ENCODE measurements around the gene TCAIM.
"Not testable (repeated sequence)": the region's sequence is repeated elsewhere in the genome, so short reads cannot be mapped to it uniquely, and the experiment has no call there.

TCAIM gene

GRCh38 chr3:44343421-44343820 lies 4.9 kb downstream of the TCAIM start:
- no peak for DNase-seq (ENCODE audit: extremely low read depth in 1 of 2, low read depth in 1 of 2)

GRCh38 chr3:44346590-44346989 lies 8.0 kb downstream of the TCAIM start:
- DNase-seq (ENCODE audit: extremely low read depth in 1 of 2, low read depth in 1 of 2): not testable (repeated sequence)

DNA sequence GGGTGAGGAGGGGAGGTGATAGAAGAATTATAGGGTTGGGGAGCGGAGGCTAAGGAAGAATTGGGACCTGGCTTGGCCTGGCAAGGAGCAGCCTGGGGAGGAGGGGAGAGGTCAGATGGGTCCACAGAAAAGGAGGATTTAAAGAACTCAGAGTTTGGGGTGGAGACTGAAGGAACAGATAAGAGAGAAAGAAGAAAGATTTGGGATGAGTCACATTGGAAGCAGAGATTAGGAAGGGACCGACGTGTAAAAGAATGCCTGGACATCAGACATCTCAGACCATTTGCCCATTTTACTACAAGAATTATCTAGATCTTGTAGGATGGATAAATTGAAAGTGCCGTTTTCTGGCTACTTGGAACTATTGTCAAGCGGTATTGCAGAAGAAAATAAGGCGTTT lies 10.4 kb downstream of the TCAIM start:
- no peak for DNase-seq (ENCODE audit: extremely low read depth in 1 of 2, low read depth in 1 of 2)

- no peak for DNase-seq (ENCODE audit: extremely low read depth in 1 of 2, low read depth in 1 of 2)
These were observed 14.9 kb downstream of the TCAIM start for GRCh38 chr3:44353355-44353924.

- no peak for DNase-seq (ENCODE audit: extremely low read depth in 1 of 2, low read depth in 1 of 2)
These were observed 16.9 kb downstream of the TCAIM start for GRCh38 chr3:44355362-44356033.

GRCh38 chr3:44359146-44359751 lies 20.7 kb downstream of the TCAIM start:
- no peak for DNase-seq (ENCODE audit: extremely low read depth in 1 of 2, low read depth in 1 of 2)

GRCh38 chr3:44363591-44363990 lies 25.0 kb downstream of the TCAIM start:
- DNase-seq (ENCODE audit: extremely low read depth in 1 of 2, low read depth in 1 of 2): no peak

DNA sequence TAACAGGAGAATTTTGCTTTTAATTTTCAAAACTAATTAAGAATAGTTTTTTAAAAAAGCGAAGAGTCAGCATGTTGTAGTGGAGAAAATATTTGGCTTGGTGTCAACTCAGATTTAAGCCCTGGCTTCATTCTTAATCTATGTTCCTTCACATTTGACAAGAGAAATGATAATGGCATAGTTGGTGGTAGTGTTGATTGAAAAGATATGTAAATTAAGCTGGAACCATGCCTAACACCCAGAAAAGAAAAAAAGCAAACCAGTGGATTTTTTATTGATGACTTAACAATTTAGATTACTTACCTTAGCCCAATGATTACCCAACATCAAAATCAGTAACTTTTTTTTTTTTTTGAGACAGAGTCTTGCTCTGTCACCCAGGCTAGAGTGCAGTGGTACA lies 27.4 kb downstream of the TCAIM start:
- DNase-seq (ENCODE audit: extremely low read depth in 1 of 2, low read depth in 1 of 2): no peak

DNA sequence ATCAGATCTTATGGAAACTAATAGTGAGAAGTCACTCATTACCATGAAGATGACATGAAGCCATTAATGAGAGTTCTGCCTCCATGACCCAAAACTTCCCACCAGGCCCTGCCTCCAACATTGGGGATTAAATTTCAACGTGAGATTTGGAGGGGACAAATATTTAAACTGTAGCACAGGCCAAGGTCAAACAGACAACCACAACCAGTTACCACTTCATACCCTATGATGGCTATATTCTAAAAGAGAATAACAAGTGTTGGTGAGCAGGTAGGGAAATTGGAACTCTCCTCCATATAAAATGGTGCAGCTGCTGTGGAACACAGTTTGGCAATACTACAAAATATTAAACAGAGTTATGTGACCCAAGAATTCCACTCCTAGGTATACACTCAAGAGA lies 36.9 kb downstream of the TCAIM start:
- no peak for DNase-seq (ENCODE audit: extremely low read depth in 1 of 2, low read depth in 1 of 2)

DNA sequence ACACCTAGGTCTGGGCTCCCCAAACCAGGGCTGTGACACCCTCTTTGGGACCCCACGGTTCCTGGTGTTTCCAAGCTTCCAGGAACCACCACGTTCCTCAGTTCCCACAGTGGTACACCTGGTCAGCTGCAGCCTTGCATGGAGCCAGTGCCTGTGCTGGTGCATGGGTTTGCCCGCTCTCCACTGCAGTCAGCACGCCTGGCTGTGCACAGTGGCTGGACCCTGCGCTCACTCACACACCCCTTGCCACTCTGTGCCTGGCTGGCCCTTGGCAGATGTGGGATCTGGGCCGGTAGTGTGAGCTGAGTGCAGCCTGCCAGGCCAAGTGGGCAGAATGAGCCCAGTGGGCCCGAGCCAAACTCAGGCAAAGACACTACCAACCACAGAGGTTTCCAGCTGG lies 48.8 kb downstream of the TCAIM start:
- DNase-seq (ENCODE audit: extremely low read depth in 1 of 2, low read depth in 1 of 2): no peak

- DNase-seq (ENCODE audit: extremely low read depth in 1 of 2, low read depth in 1 of 2): no peak
These were observed 53.9 kb downstream of the TCAIM start for GRCh38 chr3:44392489-44392888.

DNA sequence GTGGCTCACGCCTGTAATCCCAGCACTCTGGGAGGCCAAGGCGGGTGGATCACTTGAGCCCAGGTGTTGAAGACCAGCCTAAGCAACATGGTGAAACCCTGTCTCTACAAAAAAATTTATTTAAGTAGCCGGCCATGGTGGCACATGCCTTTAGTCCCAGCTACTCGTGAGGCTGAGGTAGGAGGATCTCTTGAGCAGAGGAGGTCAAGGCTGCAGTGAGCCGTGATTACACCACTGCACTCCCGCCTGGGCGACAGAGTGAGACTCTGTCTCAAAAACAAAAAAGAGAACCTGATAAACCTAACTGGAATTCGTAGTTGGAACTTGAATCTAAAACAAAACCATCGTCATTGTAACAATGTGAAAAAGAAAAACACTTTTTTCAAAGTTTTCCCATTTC lies 57.1 kb downstream of the TCAIM start:
- no peak for DNase-seq (ENCODE audit: extremely low read depth in 1 of 2, low read depth in 1 of 2)

DNA sequence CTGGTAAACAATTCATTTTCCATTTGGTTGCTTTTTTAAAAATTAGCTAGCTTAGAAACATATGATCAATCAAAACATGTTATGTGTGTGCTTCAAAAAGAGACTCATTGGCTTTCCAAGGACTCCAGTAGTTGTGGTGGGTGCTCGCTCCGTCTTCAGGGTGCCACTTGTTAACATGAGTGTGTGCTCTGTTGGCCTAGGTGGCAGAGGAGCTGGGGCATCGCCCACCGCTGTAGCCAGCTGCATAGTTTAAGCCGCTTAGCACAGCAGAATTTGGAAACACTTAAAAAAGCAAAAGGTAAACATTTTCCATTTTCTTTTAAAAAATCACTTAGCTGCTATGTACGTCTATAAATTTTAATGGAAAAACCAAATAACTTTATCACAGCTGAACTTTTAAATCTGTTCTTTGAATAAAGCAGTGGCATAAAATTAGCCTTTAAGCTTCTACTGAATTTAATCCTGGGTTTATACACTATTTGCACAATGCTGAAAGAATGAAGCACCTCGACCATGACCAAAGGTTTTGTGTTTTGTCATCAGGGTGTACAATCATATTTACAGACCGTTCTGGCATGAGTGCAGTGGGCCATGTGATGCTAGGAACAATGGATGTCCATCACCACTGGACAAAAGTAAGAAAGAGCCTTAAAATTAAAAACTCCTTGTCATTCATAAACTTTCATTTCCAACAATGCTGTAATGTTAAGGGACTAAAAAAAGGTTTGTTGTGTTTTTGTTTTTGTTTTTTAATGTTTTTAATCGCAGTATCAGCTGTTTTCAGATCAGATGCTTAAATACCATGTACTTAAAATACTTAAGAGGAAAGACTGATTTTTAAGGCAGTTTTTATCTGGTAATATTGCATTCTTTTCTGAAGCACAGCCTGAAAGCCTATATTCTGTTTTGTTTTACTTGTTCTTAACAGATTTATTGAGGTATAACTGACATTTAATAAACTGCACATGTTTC lies 57.9 kb downstream of the TCAIM start:
- no peak for DNase-seq (ENCODE audit: extremely low read depth in 1 of 2, low read depth in 1 of 2)

GRCh38 chr3:44398271-44398670 lies 59.7 kb downstream of the TCAIM start:
- DNase-seq (ENCODE audit: extremely low read depth in 1 of 2, low read depth in 1 of 2): not testable (repeated sequence)

- DNase-seq (ENCODE audit: extremely low read depth in 1 of 2, low read depth in 1 of 2): no peak
These were observed 60.3 kb downstream of the TCAIM start for GRCh38 chr3:44398853-44399252.

DNA sequence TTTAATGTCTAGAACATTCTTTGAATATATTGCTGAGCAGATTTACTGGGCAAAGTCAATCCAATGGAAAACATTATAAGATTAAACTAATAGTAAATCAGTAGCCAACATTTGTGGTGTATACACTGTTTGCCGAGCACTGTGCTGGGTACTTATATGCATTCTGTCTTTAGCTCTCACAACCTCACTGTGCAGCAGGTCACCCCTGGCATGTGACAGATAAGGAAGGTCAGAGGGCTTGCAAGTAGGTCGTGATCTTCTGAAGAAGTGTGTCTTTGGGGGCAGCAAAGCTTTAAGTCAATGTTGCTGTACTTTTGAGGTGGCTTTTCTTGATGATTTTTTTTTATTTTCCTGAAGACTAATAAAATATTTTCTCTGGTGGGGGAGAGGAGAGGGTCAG lies 62.2 kb downstream of the TCAIM start:
- DNase-seq (ENCODE audit: extremely low read depth in 1 of 2, low read depth in 1 of 2): no peak

DNA sequence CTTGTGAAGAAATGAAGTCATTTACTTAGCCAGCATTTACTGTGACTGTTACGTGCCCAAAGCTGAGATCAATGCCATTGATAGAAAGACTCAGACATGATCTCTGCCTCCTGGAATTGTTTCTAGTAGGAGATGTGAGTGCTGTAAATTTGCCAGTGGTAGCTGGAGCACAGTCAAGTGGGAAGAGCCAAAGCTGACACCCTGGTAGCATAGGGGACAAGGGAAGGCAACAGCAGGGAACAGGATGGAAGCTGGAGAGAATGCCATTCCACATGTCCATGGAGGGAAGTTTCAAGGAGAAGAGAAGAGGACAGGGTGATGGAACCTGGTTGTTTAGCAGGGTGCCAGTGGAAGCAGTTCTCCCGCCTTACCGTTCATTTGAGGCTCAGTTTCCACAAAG lies 64.0 kb downstream of the TCAIM start:
- DNase-seq (ENCODE audit: extremely low read depth in 1 of 2, low read depth in 1 of 2): no peak

- DNase-seq (ENCODE audit: extremely low read depth in 1 of 2, low read depth in 1 of 2): no peak
These were observed 71.3 kb downstream of the TCAIM start for GRCh38 chr3:44409640-44410410.

DNA sequence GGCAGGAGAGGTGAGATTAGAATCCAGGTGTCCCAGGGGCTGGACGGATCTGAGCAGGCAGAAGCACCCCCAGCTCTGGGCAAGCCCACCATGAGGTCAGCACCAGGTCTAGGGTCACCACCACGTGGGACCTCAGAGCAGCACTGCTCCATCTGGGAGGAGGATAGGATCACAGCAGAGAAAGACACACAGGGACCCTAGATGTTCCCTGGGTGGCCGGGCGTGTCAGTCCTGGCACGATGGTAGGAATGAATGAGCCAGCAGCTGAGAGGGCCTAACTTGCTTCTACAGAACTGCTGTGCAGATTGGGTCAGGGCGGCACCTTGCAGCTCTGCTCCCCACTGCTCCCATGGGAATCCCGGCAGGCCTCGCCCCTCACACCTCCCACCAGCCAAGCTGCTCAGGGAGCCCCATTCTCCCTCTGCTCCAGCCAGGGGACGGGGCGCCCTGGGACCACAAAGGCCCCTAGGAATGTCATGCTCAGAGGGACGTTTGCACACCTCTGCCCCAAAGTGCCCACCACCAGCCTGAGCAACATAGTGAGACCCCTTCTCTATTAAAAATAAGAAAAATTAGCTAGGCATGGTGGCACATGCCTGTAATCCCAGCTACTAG lies 72.6 kb downstream of the TCAIM start:
- DNase-seq (ENCODE audit: extremely low read depth in 1 of 2, low read depth in 1 of 2): no peak

- no peak for DNase-seq (ENCODE audit: extremely low read depth in 1 of 2, low read depth in 1 of 2)
These were observed 73.8 kb downstream of the TCAIM start for GRCh38 chr3:44412365-44412764.

All from activated CD8-positive, alpha-beta memory T cell treated with anti-CD3 and anti-CD28 coated beads for 1 hour (primary cell).